NCI-H2029 (cell line): ENCODE measurements around the gene SLBP.
"Not testable (repeated sequence)": the region's sequence is repeated elsewhere in the genome, so short reads cannot be mapped to it uniquely, and the experiment has no call there.

Source experiments
- DNase-seq: peaks from one replicate; lab custom pipeline; 2025; lab: John Stamatoyannopoulos, UW

The SLBP gene

DNA sequence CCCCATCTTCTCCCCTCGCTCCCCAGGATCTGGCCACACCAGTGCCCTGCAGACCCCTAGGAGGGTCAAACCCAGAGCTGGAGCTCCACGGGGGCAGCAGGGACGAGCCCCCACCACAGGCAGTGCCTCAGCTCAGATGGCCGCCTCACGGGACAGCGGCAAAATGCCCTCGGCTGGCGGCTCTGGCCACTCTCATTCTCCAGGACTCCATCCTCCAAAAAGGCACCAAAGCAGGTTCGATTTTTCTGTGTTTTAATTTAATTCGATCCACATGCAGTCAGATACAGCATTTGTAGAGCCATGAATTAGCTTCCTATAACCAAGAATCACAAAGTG is 36.3 kb downstream of the SLBP start:
- no peak for DNase-seq

- DNase-seq = no peak
These were observed 36.9 kb downstream of the SLBP start for GRCh38 chr4:1675136-1675801.

- no peak for DNase-seq
These were observed 37.4 kb downstream of the SLBP start for GRCh38 chr4:1674682-1675081.

DNA sequence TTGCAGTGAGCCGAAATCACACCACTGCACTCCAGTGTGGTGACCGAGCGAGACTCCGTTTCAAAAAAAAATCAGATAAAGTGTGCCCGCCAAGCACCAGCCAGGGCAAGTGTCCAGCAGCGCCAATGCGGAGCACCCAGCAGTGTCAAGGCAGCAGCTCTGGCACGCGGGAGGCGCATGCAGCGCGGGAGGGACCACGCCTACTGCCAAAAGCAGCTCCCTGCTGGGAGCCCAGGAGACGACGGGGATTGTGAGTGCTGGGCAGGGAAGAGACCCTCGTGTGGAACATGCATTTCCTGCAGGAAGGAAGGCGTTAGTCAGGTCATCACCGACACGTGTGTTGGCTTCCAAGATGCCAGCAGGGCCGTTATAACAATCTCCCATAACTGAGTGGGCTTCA is 38.4 kb downstream of the SLBP start:
- DNase-seq = no peak

GRCh38 chr4:1671011-1671410 is 41.1 kb downstream of the SLBP start:
- not testable (repeated sequence) for DNase-seq

GRCh38 chr4:1670279-1670678 is 41.8 kb downstream of the SLBP start:
- DNase-seq = no peak

GRCh38 chr4:1669850-1670249 is 42.3 kb downstream of the SLBP start:
- DNase-seq = no peak

DNA sequence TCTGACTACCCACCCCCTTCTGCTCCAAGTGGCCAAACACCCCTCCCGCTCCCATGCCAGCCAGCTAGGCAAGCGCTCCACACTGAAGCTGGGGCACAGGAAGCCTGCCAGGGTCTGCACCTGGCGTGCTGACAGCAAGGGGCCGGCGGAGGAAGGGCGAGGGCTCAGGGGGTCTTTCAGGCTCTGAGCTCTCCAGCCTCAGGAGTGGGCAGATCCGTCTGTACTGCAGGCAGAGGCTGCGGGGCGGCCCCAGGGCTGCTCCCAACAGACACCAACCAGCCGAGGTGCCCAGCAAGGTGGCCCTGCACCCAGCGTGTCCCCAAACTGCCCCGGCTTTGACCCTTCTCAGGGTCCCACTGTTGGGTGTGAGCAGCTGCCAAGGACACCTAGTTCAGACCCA is 42.8 kb downstream of the SLBP start:
- no peak for DNase-seq

DNA sequence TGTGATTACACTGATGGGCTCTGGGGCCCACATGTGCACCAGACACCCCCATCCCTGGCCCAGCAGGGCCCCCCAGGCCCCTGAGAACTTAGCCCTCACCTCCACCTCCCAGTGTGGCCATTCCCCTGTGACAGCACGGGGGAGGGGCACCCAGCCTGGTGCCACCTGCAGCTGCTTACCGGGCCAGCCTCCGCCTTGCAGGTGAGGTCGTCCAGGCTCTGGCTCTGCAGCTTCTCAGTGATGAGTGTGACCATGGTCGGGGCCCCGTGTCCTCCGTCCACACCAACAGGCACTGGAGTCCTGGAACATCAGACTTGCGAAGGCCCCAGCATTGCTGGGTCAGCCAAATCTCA is 43.7 kb downstream of the SLBP start:
- no peak for DNase-seq

DNA sequence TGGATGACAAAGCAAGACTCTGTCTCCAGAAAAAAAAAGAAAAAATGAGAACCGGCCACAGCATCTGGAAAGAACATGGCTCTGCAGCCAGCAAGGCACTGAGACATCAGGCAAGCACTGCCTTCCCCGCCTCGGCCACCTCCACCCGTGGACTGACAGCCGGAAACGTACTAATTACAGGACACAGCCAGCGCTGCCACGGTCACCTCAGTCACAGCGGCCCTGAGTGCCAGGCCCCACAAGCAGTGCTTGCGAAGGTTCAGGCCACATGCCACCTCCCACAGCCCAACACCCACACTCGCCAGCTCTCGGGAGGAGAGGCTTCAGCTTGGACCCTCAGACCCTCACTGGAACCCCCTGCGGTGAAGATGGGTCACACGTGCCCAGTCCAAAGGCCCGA is 44.8 kb downstream of the SLBP start:
- DNase-seq = no peak

DNA sequence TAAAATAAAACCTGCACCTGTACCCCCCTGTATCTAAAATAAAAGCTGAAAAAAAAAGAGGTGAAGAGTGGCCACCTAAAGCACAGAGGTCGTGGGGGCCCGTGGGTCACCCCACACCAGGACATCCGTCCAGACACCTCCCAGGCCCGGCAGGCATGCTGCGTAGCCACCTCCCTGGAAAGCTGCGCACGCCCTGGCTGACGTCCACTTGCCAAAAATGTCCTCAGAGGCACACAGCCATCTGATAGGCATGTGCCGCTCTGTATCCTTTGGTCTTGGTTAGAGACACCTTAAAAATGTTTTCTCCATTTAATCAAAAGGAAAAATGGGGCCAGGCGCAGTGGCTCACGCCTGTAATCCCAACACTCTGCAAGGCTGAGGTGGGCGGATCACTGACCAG is 45.7 kb downstream of the SLBP start:
- no peak for DNase-seq

- DNase-seq = no peak
These were observed 48.0 kb downstream of the SLBP start for GRCh38 chr4:1664141-1664540.

DNA sequence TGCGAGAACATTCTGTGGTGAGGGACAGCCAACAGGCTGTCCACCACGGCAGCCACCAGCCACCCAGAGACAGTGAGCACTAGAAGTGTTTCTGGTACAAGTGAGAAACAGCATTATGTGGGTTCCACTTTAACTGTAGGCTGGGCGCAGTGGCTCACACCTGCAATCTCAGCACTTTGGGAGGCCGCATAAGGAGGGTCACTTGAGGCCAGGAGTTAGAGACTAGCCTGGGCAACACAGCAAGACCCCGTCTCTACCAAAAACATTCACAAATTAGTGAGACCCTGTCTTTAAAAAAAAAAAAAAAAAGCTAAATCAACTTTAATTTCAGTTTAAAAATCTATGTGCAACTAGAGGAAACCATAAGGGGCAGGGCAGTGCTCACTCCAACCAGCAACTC is 48.6 kb downstream of the SLBP start:
- DNase-seq = no peak

- DNase-seq = no peak
These were observed 50.4 kb downstream of the SLBP start for GRCh38 chr4:1661695-1662094.

GRCh38 chr4:1660948-1661677 is 51.0 kb downstream of the SLBP start:
- DNase-seq = no peak

GRCh38 chr4:1659104-1660043 is 52.7 kb downstream of the SLBP start:
- no peak for DNase-seq

GRCh38 chr4:1658581-1658980 is 53.5 kb downstream of the SLBP start:
- no peak for DNase-seq

GRCh38 chr4:1658146-1658545 is 54.0 kb downstream of the SLBP start:
- DNase-seq = no peak

DNA sequence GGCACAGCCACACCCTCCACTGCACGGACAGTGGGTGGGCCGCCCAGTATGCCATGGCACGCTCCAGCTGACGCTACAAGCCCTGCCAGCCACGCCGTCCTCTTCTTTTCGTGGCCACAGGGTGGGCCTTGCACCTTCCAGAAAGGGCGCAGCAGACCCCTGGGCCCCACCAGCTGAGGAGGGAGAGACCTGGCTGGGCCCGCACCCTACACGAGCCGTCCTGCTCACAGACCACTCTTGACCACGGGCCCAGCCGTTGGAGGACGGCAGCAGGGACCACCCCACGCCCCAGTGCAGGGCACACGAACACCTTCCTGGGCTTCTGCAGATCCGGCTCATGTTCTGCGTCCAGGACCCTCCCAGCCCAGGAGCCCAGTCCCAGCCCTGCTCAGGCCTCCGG is 55.1 kb downstream of the SLBP start:
- DNase-seq = no peak

- no peak for DNase-seq
These were observed 56.0 kb downstream of the SLBP start for GRCh38 chr4:1656132-1656531.

- no peak for DNase-seq
These were observed 56.4 kb downstream of the SLBP start for GRCh38 chr4:1655676-1656075.

DNA sequence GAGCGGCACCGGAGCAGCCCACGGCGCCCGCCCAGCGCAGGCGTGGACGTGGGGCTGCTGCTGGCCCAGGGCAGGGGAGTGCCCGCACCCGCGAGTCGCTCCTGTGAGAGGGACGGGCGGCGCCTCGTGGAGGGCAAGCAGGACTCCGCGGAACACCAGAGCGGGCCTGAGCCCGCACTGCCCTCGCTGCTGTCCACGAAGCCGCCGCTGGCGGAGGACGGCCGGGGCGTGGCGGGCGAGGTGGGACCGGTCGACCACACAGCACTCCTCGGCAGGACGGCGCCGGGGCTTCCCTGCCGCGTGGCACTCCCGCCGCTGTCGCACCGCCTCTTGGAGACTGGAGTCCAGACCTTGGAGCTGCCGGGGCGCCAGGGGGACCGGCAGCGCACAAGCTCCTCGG is 57.0 kb downstream of the SLBP start:
- DNase-seq = no peak
